ENCODE measurements around the gene CRKL.

DNA sequence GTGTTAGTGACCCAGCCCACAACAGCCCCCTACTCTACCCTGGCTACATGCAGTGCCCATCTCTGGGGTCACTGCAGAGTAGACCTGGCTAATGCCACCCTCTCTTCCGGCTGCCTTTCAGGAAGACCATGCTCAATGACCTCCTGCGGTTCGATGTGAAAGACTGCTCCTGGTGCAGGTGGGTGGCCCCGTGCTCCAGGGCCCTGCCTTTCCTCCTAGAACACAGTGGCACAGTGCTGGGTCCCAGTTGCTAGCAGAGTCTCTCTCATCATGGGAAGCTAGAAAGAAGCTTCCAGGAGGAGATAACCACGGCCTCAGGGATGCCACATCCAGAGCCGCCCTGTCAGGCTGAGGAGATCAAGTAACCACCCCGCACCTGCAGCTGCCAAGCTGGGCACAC is 68.5 kb downstream of the CRKL start:
- TF ChIP-seq, protein P1, sequence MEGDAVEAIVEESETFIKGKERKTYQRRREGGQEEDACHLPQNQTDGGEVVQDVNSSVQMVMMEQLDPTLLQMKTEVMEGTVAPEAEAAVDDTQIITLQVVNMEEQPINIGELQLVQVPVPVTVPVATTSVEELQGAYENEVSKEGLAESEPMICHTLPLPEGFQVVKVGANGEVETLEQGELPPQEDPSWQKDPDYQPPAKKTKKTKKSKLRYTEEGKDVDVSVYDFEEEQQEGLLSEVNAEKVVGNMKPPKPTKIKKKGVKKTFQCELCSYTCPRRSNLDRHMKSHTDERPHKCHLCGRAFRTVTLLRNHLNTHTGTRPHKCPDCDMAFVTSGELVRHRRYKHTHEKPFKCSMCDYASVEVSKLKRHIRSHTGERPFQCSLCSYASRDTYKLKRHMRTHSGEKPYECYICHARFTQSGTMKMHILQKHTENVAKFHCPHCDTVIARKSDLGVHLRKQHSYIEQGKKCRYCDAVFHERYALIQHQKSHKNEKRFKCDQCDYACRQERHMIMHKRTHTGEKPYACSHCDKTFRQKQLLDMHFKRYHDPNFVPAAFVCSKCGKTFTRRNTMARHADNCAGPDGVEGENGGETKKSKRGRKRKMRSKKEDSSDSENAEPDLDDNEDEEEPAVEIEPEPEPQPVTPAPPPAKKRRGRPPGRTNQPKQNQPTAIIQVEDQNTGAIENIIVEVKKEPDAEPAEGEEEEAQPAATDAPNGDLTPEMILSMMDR (conservative IDR thresholded peaks at IDR 0.05), result no peak
- TF ChIP-seq EZH2 (IDR thresholded peaks at IDR 0.05; ENCODE audit: low read depth), result no peak

Measured in PC-9 (cell line).